CD4-positive, alpha-beta memory T cell (primary cell): ENCODE data around the gene GNLY. TPM values are rescaled to one million over a fixed set of nuclear protein-coding genes. Genes with fewer than 3 reads are reported as not detected.

ENCODE experiments used
- CTCF ChIA-PET: fragments of 350-600 bp; sonication (Branson Sonifier 250); formaldehyde crosslinking; loops from one replicate; lab custom pipeline; 2021; ENCODE audit warnings: inconsistent platforms; ENCODE audit not compliant: partially characterized antibody; lab: Charles Lee
- POLR2A ChIA-PET: fragments of 350-600 bp; sonication (Branson Sonifier 250); formaldehyde crosslinking; loops from one replicate; lab custom pipeline; 2021; ENCODE audit not compliant: partially characterized antibody; lab: Charles Lee
- DNase-seq, 5 donors: peaks; one replicate each; pipeline versions ENCODE4 v3.0.0 to v3.0.0-alpha.2; 2020 to 2022; ENCODE audit warnings: mixed read lengths in 1 of 5
- H3K27ac ChIP-seq: one replicate; pipeline ENCODE4 v1.7.0; 2013; ENCODE audit warnings: low read depth, low read length
- H3K27me3 ChIP-seq: 2 replicates; pipeline ENCODE4 v1.7.0; 2013; ENCODE audit warnings: mild to moderate bottlenecking, low read length, moderate library complexity; ENCODE audit not compliant: insufficient read depth
- H3K36me3 ChIP-seq: 2 replicates; pipeline ENCODE4 v1.7.0; 2013; ENCODE audit warnings: mild to moderate bottlenecking, low read length, moderate library complexity; ENCODE audit not compliant: insufficient read depth
- H3K4me1 ChIP-seq: 2 replicates; pipeline ENCODE4 v1.7.0; 2013; ENCODE audit warnings: mild to moderate bottlenecking, low read length, moderate library complexity; ENCODE audit not compliant: insufficient read depth
- H3K4me3 ChIP-seq, 2 donors: one replicate each; pipeline ENCODE4 v1.7.0; 2013; ENCODE audit warnings: low read length in 2 of 2, mild to moderate bottlenecking in 1 of 2
- H3K9me3 ChIP-seq, 2 donors: one replicate each; pipeline ENCODE4 v1.7.0; 2013; ENCODE audit warnings: low read length in 2 of 2, control low read depth in 1 of 2; ENCODE audit not compliant: control insufficient read depth in 1 of 2
- H3K27ac Mint-ChIP-seq, 7 donors: one replicate each; pipeline ENCODE4 v1.8.0; 2020 to 2021; ENCODE audit warnings: mixed read lengths in 7 of 7, mild to moderate bottlenecking in 6 of 7, inconsistent platforms in 3 of 7, moderate library complexity in 3 of 7
- H3K27me3 Mint-ChIP-seq, 2 donors: one replicate each; pipeline ENCODE4 v1.8.0; 2020 to 2021; ENCODE audit warnings: mixed read lengths in 2 of 2
- H3K36me3 Mint-ChIP-seq, 2 donors: one replicate each; pipeline ENCODE4 v1.8.0; 2020 to 2021; ENCODE audit warnings: mixed read lengths in 2 of 2, inconsistent platforms in 1 of 2, mild to moderate bottlenecking in 1 of 2
- H3K4me1 Mint-ChIP-seq, 4 donors: one replicate each; pipeline ENCODE4 v1.8.0; 2020 to 2021; ENCODE audit warnings: mixed read lengths in 4 of 4, mild to moderate bottlenecking in 1 of 4
- H3K4me3 Mint-ChIP-seq, 8 donors: one replicate each; pipeline ENCODE4 v1.8.0; 2020 to 2021; ENCODE audit warnings: mixed read lengths in 8 of 8, mild to moderate bottlenecking in 7 of 8, moderate library complexity in 6 of 8, inconsistent platforms in 3 of 8
- H3K9me3 Mint-ChIP-seq, 8 donors: one replicate each; pipeline ENCODE4 v1.8.0; 2020 to 2021; ENCODE audit warnings: mixed read lengths in 8 of 8, mild to moderate bottlenecking in 5 of 8, inconsistent platforms in 3 of 8, moderate library complexity in 1 of 8
- intact Hi-C: fragments of 100-400 bp; cut with micrococcal nuclease; formaldehyde crosslinking; loops from one replicate; pipeline ENCODE4 v1.15.1; 2023
- polyA plus RNA-seq, 2 donors: library from polyadenylated mRNA; unstranded; fragments of 300-500 nt; fragmentation: Illumina TruSeq; gene quantifications; one replicate each; pipeline ENCODE4 v1.2.3, GENCODE V29; 2021
- total RNA-seq, 2 experiments: library from RNA; stranded (reverse); gene quantifications; one replicate each; pipeline ENCODE4 v1.2.3, GENCODE V29; 2021

Gene GNLY
- total and polyA plus RNA-seq, 4 experiments from 2014 or later, result 17.2 to 32.2 (median 21.1) TPM

- Mint-ChIP-seq H3K9me3 (no peaks in the 10 kb centered on the region), H3K4me3 (peak overlapping the region in 3 of 8 donors; percentile 31 to 32 (median 32)), H3K4me1 (peaks cover 10 to 39% (median 19%) of the 10 kb centered on the region in 4 donors), H3K27ac (peak overlapping the region in 4 of 7 donors; percentile 24 to 64 (median 53)), H3K36me3 (no peaks in the 10 kb centered on the region), H3K27me3 (peaks cover 3% of the 10 kb centered on the region in 2 donors)
- DNase-seq, result peak in 3 of 5 donors; percentile 11 to 34 (median 16)
- H3K27me3 ChIP-seq, result no peaks in the 10 kb centered on the region
- H3K9me3 ChIP-seq, result no peaks in the 10 kb centered on the region
- POLR2A ChIA-PET, result no interaction called here
- no peak overlapping the region for H3K27ac ChIP-seq
- H3K36me3 ChIP-seq, result no peaks in the 10 kb centered on the region
- intact Hi-C loops, result no loop called here
- CTCF ChIA-PET, result interaction anchor here (0.9 to 7.7 kb wide), 9 partner anchors 8 to 284 kb away, joined by 3 to 67 read pairs (median 3); no protein-coding TSS in a partner anchor
- peaks cover 18% of the 10 kb centered on the region for H3K4me1 ChIP-seq
- no peak overlapping the region for H3K4me3 ChIP-seq
Measured at GRCh38 chr2:85704800-85705679, 10.9 kb downstream of the GNLY start.

- H3K4me3 Mint-ChIP-seq, result no peak overlapping the region
- H3K27me3 ChIP-seq, result no peaks in the 10 kb centered on the region
- CTCF ChIA-PET, result interaction anchor here (0.6 to 7.7 kb wide), 6 partner anchors 13 to 69 kb away, joined by 3 to 67 read pairs (median 12); no protein-coding TSS in a partner anchor
- peaks cover 18% of the 10 kb centered on the region for H3K4me1 ChIP-seq
- no peak overlapping the region for H3K27ac ChIP-seq
- no peak for DNase-seq
- peaks cover 10 to 39% (median 19%) of the 10 kb centered on the region in 4 donors for H3K4me1 Mint-ChIP-seq
- peaks cover 3% of the 10 kb centered on the region in 2 donors for H3K27me3 Mint-ChIP-seq
- H3K9me3 ChIP-seq, result no peaks in the 10 kb centered on the region
- H3K9me3 Mint-ChIP-seq, result no peaks in the 10 kb centered on the region
- no peaks in the 10 kb centered on the region for H3K36me3 Mint-ChIP-seq
- no peaks in the 10 kb centered on the region for H3K36me3 ChIP-seq
- no peak overlapping the region for H3K4me3 ChIP-seq
- POLR2A ChIA-PET, result no interaction called here
- intact Hi-C loops, result no loop called here
- peak overlapping the region in 2 of 7 donors; percentile 51 to 57 for H3K27ac Mint-ChIP-seq
Measured at GRCh38 chr2:85705680-85706039, 11.5 kb downstream of the GNLY start.

- Mint-ChIP-seq H3K27me3 (peaks cover 3% of the 10 kb centered on the region in 2 donors), H3K27ac (peak overlapping the region in 1 of 7 donors; percentile 51), H3K36me3 (no peaks in the 10 kb centered on the region), H3K9me3 (no peaks in the 10 kb centered on the region), H3K4me1 (peaks cover 10 to 39% (median 19%) of the 10 kb centered on the region in 4 donors), H3K4me3 (no peak overlapping the region)
- CTCF ChIA-PET, result interaction anchor here (0.6 to 7.7 kb wide), 8 partner anchors 13 to 70 kb away, joined by 3 to 67 read pairs (median 12); no protein-coding TSS in a partner anchor
- H3K4me1 ChIP-seq, result peaks cover 18% of the 10 kb centered on the region
- H3K27ac ChIP-seq, result no peak overlapping the region
- POLR2A ChIA-PET, result no interaction called here
- H3K27me3 ChIP-seq, result no peaks in the 10 kb centered on the region
- intact Hi-C loops, result no loop called here
- no peak for DNase-seq
- no peaks in the 10 kb centered on the region for H3K36me3 ChIP-seq
- H3K9me3 ChIP-seq, result no peaks in the 10 kb centered on the region
- no peak overlapping the region for H3K4me3 ChIP-seq
Measured at GRCh38 chr2:85706063-85706462, 11.9 kb downstream of the GNLY start.

GRCh38 chr2:85706599-85707296, 12.6 kb downstream of the GNLY start:
- Histone ChIP-seq H3K4me1 (peaks cover 18% of the 10 kb centered on the region), H3K4me3 (no peak overlapping the region), H3K9me3 (no peaks in the 10 kb centered on the region), H3K27me3 (no peaks in the 10 kb centered on the region), H3K27ac (no peak overlapping the region), H3K36me3 (no peaks in the 10 kb centered on the region)
- Mint-ChIP-seq H3K27me3 (peaks cover 3% of the 10 kb centered on the region in 2 donors), H3K27ac (peak overlapping the region in 3 of 7 donors; percentile 11 to 45 (median 17)), H3K9me3 (no peaks in the 10 kb centered on the region), H3K4me1 (peaks cover 10 to 39% (median 19%) of the 10 kb centered on the region in 4 donors), H3K4me3 (no peak overlapping the region), H3K36me3 (no peaks in the 10 kb centered on the region)
- ChIA-PET POLR2A (no interaction called here), CTCF (interaction anchor here (0.8 to 7.7 kb wide), 12 partner anchors 9 to 285 kb away, joined by 3 to 67 read pairs (median 8); no protein-coding TSS in a partner anchor)
- intact Hi-C loops, result loop anchor here (1.0 kb wide), 3 partner anchors 27 to 315 kb away; no protein-coding TSS in a partner anchor
- DNase-seq, result no peak

- H3K27me3 Mint-ChIP-seq, result peaks cover 3% of the 10 kb centered on the region in 2 donors
- H3K27me3 ChIP-seq, result no peaks in the 10 kb centered on the region
- CTCF ChIA-PET, result interaction anchor here (0.8 to 7.7 kb wide), 15 partner anchors 8 to 288 kb away, joined by 3 to 67 read pairs (median 7); no protein-coding TSS in a partner anchor
- intact Hi-C loops, result loop anchor here (1.0 kb wide), 3 partner anchors 28 to 316 kb away; no protein-coding TSS in a partner anchor
- no peak overlapping the region for H3K4me3 ChIP-seq
- no peaks in the 10 kb centered on the region for H3K36me3 ChIP-seq
- H3K4me1 Mint-ChIP-seq, result peaks cover 10 to 39% (median 19%) of the 10 kb centered on the region in 4 donors
- no peak overlapping the region for H3K27ac ChIP-seq
- POLR2A ChIA-PET, result interaction anchor here (1.1 kb wide), 1 partner anchor 70 kb away, joined by 3 read pairs; no protein-coding TSS in a partner anchor
- peak; percentile 66 to 75 (median 72) for DNase-seq
- H3K4me1 ChIP-seq, result peaks cover 18% of the 10 kb centered on the region
- H3K9me3 ChIP-seq, result no peaks in the 10 kb centered on the region
- H3K36me3 Mint-ChIP-seq, result no peaks in the 10 kb centered on the region
- H3K9me3 Mint-ChIP-seq, result no peaks in the 10 kb centered on the region
- H3K4me3 Mint-ChIP-seq, result peak overlapping the region in 1 of 8 donors; percentile 1
- peak overlapping the region in 3 of 7 donors; percentile 11 to 45 (median 17) for H3K27ac Mint-ChIP-seq
Measured at GRCh38 chr2:85707304-85707703, 13.1 kb downstream of the GNLY start.

- Histone ChIP-seq H3K36me3 (no peaks in the 10 kb centered on the region), H3K27ac (no peak overlapping the region), H3K4me1 (peaks cover 18% of the 10 kb centered on the region), H3K27me3 (no peaks in the 10 kb centered on the region), H3K9me3 (no peaks in the 10 kb centered on the region), H3K4me3 (no peak overlapping the region)
- intact Hi-C loops, result no loop called here
- ChIA-PET POLR2A (no interaction called here), CTCF (interaction anchor here (0.9 to 7.7 kb wide), 12 partner anchors 9 to 289 kb away, joined by 3 to 67 read pairs (median 6); no protein-coding TSS in a partner anchor)
- H3K4me3 Mint-ChIP-seq, result no peak overlapping the region
- no peaks in the 10 kb centered on the region for H3K36me3 Mint-ChIP-seq
- no peaks in the 10 kb centered on the region for H3K9me3 Mint-ChIP-seq
- H3K27ac Mint-ChIP-seq, result no peak overlapping the region
- H3K4me1 Mint-ChIP-seq, result peaks cover 8 to 30% (median 16%) of the 10 kb centered on the region in 4 donors
- DNase-seq, result no peak
- H3K27me3 Mint-ChIP-seq, result peaks cover 1 to 3% of the 10 kb centered on the region in 2 donors
Measured at GRCh38 chr2:85708641-85709040, 14.5 kb downstream of the GNLY start.
